ENCODE results near the gene GTF3C4.

- TF ChIP-seq POLR2A (IDR thresholded peaks at IDR 0.05), result no peak
- TF ChIP-seq CTCF (IDR thresholded peaks at IDR 0.05), result no peak
Measured at GRCh38 chr9:132742821-132743311, 72.6 kb downstream of the GTF3C4 start.

All from adrenal gland (tissue), 5 donors.